ENCODE data around the gene GCLC.
"Not testable (repeated sequence)": the region's sequence is repeated elsewhere in the genome, so short reads cannot be mapped to it uniquely, and the experiment has no call there.

- TF ChIP-seq CTCF (IDR thresholded peaks at IDR 0.05); POLR2AphosphoS5 (IDR thresholded peaks at IDR 0.05; ENCODE audit: low read depth, low read length): not testable (repeated sequence)
- TF ChIP-seq, protein P1, sequence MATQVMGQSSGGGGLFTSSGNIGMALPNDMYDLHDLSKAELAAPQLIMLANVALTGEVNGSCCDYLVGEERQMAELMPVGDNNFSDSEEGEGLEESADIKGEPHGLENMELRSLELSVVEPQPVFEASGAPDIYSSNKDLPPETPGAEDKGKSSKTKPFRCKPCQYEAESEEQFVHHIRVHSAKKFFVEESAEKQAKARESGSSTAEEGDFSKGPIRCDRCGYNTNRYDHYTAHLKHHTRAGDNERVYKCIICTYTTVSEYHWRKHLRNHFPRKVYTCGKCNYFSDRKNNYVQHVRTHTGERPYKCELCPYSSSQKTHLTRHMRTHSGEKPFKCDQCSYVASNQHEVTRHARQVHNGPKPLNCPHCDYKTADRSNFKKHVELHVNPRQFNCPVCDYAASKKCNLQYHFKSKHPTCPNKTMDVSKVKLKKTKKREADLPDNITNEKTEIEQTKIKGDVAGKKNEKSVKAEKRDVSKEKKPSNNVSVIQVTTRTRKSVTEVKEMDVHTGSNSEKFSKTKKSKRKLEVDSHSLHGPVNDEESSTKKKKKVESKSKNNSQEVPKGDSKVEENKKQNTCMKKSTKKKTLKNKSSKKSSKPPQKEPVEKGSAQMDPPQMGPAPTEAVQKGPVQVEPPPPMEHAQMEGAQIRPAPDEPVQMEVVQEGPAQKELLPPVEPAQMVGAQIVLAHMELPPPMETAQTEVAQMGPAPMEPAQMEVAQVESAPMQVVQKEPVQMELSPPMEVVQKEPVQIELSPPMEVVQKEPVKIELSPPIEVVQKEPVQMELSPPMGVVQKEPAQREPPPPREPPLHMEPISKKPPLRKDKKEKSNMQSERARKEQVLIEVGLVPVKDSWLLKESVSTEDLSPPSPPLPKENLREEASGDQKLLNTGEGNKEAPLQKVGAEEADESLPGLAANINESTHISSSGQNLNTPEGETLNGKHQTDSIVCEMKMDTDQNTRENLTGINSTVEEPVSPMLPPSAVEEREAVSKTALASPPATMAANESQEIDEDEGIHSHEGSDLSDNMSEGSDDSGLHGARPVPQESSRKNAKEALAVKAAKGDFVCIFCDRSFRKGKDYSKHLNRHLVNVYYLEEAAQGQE (IDR thresholded peaks at IDR 0.05; ENCODE audit: insufficient read depth in 1 of 2, low read depth in 2 of 2, low read length in 1 of 2): not testable (repeated sequence)
These were observed 27.5 kb upstream of the GCLC start for GRCh38 chr6:53572379-53572778.

Data from Panc1 (cell line).